Ovary (tissue), 9 donors: ENCODE measurements around the gene PNPLA2. TPM values are rescaled to one million over a fixed set of nuclear protein-coding genes. Genes with fewer than 3 reads are reported as not detected.

Source experiments
- DNase-seq, 5 donors: peaks; one replicate each; pipeline ENCODE4 v3.0.0-alpha.2; 2019 to 2020
- H3K27ac ChIP-seq, 2 donors: fragments of 200-600 bp; one replicate each; pipeline versions ENCODE4 v1.5.1 to v1.8.0; 2019 to 2022
- H3K27me3 ChIP-seq: fragments of 200-600 bp; one replicate; pipeline ENCODE4 v1.8.0; 2022
- H3K36me3 ChIP-seq: fragments of 200-600 bp; sonication (generic); one replicate; pipeline ENCODE4 v1.5.1; 2019
- H3K4me1 ChIP-seq: one replicate; pipeline ENCODE4 v1.8.1; 2013; ENCODE audit warnings: mild to moderate bottlenecking, moderate library complexity; ENCODE audit not compliant: insufficient read depth
- H3K4me3 ChIP-seq: fragments of 200-600 bp; sonication (generic); one replicate; pipeline ENCODE4 v1.5.1; 2017
- H3K9me3 ChIP-seq, 2 donors: fragments of 200-600 bp in 1 of 2; sonication (generic) in 1 of 2; one replicate each; pipeline versions ENCODE4 v1.5.1 to v1.8.1; 2013 to 2019; ENCODE audit warnings: mild to moderate bottlenecking in 1 of 2, moderate library complexity in 1 of 2
- EP300 ChIP-seq: sonication (generic); formaldehyde crosslinking; IDR thresholded peaks from one replicate; pipeline ENCODE4 v1.6.1; 2017; ENCODE audit warnings: antibody characterized with exemption
- POLR2A ChIP-seq: fragments of 450-650 bp; IDR thresholded peaks from one replicate; pipeline ENCODE4 v1.6.1; 2017; ENCODE audit warnings: antibody characterized with exemption, mild to moderate bottlenecking, moderate library complexity
- WGBS, 3 donors: extraction: QIAGEN DNeasy Blood & Tissue Kit in 1 of 3; methylation state at CpG; one replicate each; pipeline versions ENCODE4 v1.1.5 to v1.1.7; 2013 to 2017; 5-methylcytosine and 5-hydroxymethylcytosine counted together
- intact Hi-C, 4 donors: fragments of 100-400 bp; cut with DNase I; formaldehyde crosslinking; loops; one replicate each; pipeline versions ENCODE4 v1.11.0 to v1.15.1; 2022 to 2023
- polyA plus RNA-seq, 2 donors: library from polyadenylated mRNA; stranded (reverse); fragments of 200-250 nt in 1 of 2; fragments of 350-450 nt in 1 of 2; fragmentation: Illumina TruSeq in 1 of 2; extraction: RNeasy Lipid Tissue Mini Kit (QIAGEN cat#74804) in 1 of 2; gene quantifications; one replicate each; pipeline ENCODE4 v1.2.3, GENCODE V29; 2013 to 2014
- total RNA-seq, 7 donors: library from RNA; depleted of rRNA in 2 of 7; stranded (reverse); fragments of >200 nt in 2 of 7; fragmentation: NEBNext Ultra II Directional in 3 of 7; extraction: Animal tissue kit (Norgen Biotek cat#: 25700) in 3 of 7; gene quantifications; one replicate each; pipeline versions ENCODE4 v1.1.0 to v1.2.4, GENCODE V29; 2016 to 2023
- TF ChIP-seq, protein P1 (sequence below), 3 donors: fragments of 450-650 bp in 2 of 3; fragments of 200-600 bp in 1 of 3; IDR thresholded peaks; one replicate each; pipeline versions ENCODE4 v1.5.1 to v1.8.0; 2016 to 2022; ENCODE audit warnings: antibody characterized with exemption in 3 of 3, mild to moderate bottlenecking in 1 of 3
- donor health status: DM: no; HTN: no; CAD: no; lungs with moderate emphysema.
- donor health status: DM: no; HTN: no; CAD: no.
- donor health status: Bipolar disorder and iron deficiency.
- donor health status: DM: yes; HTN: yes; CAD: no.
- donor health status: DM: no; HTN: no; CAD: no.
- donor health status: DM: yes; HTN: yes; CAD: no.

The PNPLA2 gene
- total and polyA plus RNA-seq, 9 donors = 12.9 to 98.2 (median 83.0) TPM

DNA sequence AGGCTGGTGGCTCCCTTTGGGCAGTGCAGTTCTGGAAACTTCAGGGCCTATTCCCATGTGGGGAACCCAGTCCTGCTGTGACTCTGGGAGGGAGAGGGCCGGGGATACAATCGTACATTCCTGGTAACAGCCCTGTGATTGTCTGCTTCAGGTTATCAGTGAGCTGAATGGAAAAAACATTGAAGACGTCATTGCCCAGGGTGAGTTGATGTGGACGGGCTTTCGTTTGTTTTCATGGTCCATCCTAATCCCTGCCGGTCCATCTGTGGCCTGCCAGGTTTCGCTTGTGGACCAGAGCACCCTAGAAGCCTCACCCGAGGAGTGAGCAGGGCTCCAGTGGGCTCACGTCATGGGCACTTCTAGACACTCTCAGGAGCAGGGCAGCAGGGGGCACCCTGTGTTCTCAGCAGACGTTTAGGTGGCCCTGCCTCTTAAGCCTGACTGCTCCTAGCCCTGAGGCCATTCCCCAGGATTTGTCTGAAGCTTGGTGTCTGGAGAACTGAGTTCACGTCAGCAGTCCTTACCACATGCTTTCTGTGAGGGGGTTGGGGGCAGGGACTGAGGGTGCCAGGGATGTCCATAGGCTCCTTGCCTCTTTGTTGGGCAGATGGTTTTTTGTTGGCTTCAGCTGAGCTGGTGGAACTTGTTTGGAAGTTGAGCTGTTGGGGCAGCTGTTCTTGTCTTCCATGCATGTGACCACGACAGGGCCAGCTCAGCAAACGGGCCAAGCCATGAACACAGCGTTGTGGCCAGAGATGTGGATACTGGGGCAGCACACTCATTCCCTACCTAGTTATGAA lies 7.1 kb upstream of the PNPLA2 start:
- no peak for DNase-seq
- no peaks in the 10 kb centered on the region for H3K27me3 ChIP-seq
- intact Hi-C loops = no loop called here
- no peaks in the 10 kb centered on the region for H3K36me3 ChIP-seq
- WGBS, 3 donors = 61 to 70% (median 65%) methylated on average over 14 of the region's 14 CpGs
- H3K27ac ChIP-seq = no peak overlapping the region
- TF ChIP-seq EP300 (no peak), POLR2A (no peak)
- TF ChIP-seq, protein P1, sequence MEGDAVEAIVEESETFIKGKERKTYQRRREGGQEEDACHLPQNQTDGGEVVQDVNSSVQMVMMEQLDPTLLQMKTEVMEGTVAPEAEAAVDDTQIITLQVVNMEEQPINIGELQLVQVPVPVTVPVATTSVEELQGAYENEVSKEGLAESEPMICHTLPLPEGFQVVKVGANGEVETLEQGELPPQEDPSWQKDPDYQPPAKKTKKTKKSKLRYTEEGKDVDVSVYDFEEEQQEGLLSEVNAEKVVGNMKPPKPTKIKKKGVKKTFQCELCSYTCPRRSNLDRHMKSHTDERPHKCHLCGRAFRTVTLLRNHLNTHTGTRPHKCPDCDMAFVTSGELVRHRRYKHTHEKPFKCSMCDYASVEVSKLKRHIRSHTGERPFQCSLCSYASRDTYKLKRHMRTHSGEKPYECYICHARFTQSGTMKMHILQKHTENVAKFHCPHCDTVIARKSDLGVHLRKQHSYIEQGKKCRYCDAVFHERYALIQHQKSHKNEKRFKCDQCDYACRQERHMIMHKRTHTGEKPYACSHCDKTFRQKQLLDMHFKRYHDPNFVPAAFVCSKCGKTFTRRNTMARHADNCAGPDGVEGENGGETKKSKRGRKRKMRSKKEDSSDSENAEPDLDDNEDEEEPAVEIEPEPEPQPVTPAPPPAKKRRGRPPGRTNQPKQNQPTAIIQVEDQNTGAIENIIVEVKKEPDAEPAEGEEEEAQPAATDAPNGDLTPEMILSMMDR (IDR thresholded peaks at IDR 0.05) = no peak
- peaks cover 10% of the 10 kb centered on the region for H3K4me1 ChIP-seq
- H3K9me3 ChIP-seq = no peaks in the 10 kb centered on the region
- H3K4me3 ChIP-seq = no peak overlapping the region

DNA sequence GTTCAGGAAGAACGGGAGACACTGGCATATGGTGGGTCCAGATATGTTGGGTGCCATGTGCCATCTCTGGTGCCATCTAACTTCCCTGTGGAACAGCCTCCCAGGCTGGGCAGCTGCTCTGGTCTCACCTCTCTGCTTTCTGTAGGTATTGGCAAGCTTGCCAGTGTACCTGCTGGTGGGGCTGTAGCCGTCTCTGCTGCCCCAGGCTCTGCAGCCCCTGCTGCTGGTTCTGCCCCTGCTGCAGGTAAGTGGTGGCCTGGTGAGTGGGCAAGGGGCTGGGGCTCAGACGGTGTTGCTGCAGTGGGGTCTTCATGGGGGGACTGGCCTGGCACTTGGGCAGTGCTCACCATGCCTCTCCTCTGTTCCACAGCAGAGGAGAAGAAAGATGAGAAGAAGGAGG lies 6.3 kb upstream of the PNPLA2 start:
- Histone ChIP-seq H3K27ac (no peak overlapping the region), H3K27me3 (no peaks in the 10 kb centered on the region), H3K4me1 (peaks cover 10% of the 10 kb centered on the region), H3K36me3 (no peaks in the 10 kb centered on the region), H3K9me3 (no peaks in the 10 kb centered on the region), H3K4me3 (no peak overlapping the region)
- no peak for DNase-seq
- 68 to 86% (median 79%) methylated on average over 3 of the region's 3 CpGs for WGBS, 3 donors
- intact Hi-C loops = no loop called here
- TF ChIP-seq EP300 = no peak
- TF ChIP-seq, protein P1 (IDR thresholded peaks at IDR 0.05) = no peak
- no peak for TF ChIP-seq POLR2A

DNA sequence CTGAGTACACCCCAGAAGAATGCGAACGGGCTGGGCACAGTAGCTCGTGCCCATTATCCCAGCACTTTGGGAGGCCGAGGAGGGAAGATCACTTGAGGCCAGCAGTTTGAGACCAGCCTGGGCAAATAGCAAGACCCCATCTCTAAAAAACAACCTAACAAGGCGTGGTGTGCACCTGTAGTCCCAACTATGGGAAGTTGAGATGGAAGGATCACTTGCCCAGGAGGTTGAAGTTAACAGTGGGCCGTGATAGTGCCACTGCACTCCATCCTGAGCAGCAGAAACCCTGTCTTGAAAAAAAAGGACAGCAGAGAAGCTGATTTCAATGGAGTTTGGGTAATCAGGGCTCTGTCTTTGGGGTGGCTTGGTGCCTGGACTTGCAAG lies 5.7 kb upstream of the PNPLA2 start:
- Histone ChIP-seq H3K4me3 (no peak overlapping the region), H3K27me3 (no peaks in the 10 kb centered on the region), H3K27ac (no peak overlapping the region), H3K36me3 (no peaks in the 10 kb centered on the region), H3K9me3 (no peaks in the 10 kb centered on the region), H3K4me1 (peaks cover 10% of the 10 kb centered on the region)
- DNase-seq = no peak
- WGBS, 3 donors = 77 to 85% (median 81%) methylated on average over 6 of the region's 6 CpGs
- TF ChIP-seq EP300 (no peak), POLR2A (no peak)
- TF ChIP-seq, protein P1 (IDR thresholded peaks at IDR 0.05) = no peak
- intact Hi-C loops = no loop called here

DNA sequence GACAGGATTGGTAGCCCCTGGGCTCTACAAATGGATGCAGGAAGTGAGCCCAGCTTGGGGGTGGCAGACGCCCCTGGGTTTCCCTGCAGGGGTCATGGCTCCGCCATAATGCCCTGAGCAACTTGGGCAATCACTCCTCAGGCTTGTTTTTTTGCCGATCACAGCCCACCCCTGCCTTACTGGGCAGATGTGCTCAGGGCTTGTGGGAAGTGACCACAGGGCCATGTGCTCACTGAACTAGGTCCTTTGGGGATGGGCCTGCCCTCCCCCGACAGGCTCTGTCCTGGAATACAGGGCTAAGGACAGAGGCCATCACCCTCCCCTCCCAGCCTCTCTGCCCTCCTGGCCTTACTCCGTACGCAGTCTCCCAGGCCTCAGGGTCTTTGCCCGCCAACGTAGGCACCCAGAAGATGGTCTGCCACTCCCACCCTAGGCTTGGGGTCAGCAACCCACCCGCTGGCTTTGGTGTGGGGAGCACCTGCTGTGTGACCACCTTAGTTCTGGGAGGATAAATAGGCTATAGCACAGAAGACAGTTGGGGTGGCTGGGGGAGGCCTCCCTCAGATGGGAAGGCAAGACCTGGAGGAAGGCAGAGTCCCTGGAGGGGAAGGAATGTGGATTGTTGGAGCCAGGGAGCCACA lies 5.1 kb upstream of the PNPLA2 start:
- no peak overlapping the region for H3K4me3 ChIP-seq
- TF ChIP-seq POLR2A (no peak), EP300 (no peak)
- TF ChIP-seq, protein P1 (IDR thresholded peaks at IDR 0.05) = no peak
- H3K4me1 ChIP-seq = peaks cover 10% of the 10 kb centered on the region
- DNase-seq = no peak
- no peaks in the 10 kb centered on the region for H3K36me3 ChIP-seq
- no peaks in the 10 kb centered on the region for H3K27me3 ChIP-seq
- intact Hi-C loops = no loop called here
- WGBS, 3 donors = 68 to 73% (median 69%) methylated on average over 9 of the region's 9 CpGs
- H3K9me3 ChIP-seq = no peaks in the 10 kb centered on the region
- H3K27ac ChIP-seq = no peak overlapping the region
